Upper lobe of left lung (tissue), 6 donors: ENCODE measurements around the gene PIAS4. TPM values are rescaled to one million over a fixed set of nuclear protein-coding genes. Genes with fewer than 3 reads are reported as not detected.

Experiments
- ATAC-seq, 2 donors: fragments of 200-7000 bp; cut with Tn5 transposase; one replicate each; pipeline ENCODE4 v1.9.1; 2022; ENCODE audit warnings: mild to moderate bottlenecking in 2 of 2, moderate library complexity in 2 of 2; ENCODE audit not compliant: low FRiP score in 2 of 2
- DNase-seq, 2 donors: peaks; one replicate each; pipeline ENCODE4 v3.0.0-alpha.2; 2019 to 2020
- H3K27ac ChIP-seq, 4 donors: fragments of 200-600 bp; sonication (generic); one replicate each; pipeline ENCODE4 v1.5.1; 2016 to 2019
- H3K27me3 ChIP-seq, 4 donors: fragments of 200-600 bp; sonication (generic); one replicate each; pipeline ENCODE4 v1.5.1; 2017 to 2019
- H3K36me3 ChIP-seq, 4 donors: fragments of 200-600 bp; sonication (generic); one replicate each; pipeline ENCODE4 v1.5.1; 2016 to 2019
- H3K4me1 ChIP-seq, 4 donors: fragments of 200-600 bp; sonication (generic); one replicate each; pipeline ENCODE4 v1.5.1; 2018 to 2019
- H3K4me3 ChIP-seq, 4 donors: fragments of 200-600 bp; sonication (generic); one replicate each; pipeline ENCODE4 v1.5.1; 2017 to 2019; ENCODE audit warnings: mild to moderate bottlenecking in 2 of 4, moderate library complexity in 1 of 4
- H3K9me3 ChIP-seq, 4 donors: fragments of 200-600 bp; sonication (generic); one replicate each; pipeline ENCODE4 v1.5.1; 2018 to 2019
- EP300 ChIP-seq, 4 donors: sonication (generic); formaldehyde crosslinking; IDR thresholded peaks; one replicate each; pipeline ENCODE4 v1.5.1; 2017; ENCODE audit warnings: antibody characterized with exemption in 4 of 4, control low read depth in 2 of 4
- POLR2A ChIP-seq, 4 donors: fragments of 450-650 bp; IDR thresholded peaks; one replicate each; pipeline ENCODE4 v1.5.1; 2016 to 2017; ENCODE audit warnings: antibody characterized with exemption in 4 of 4, mild to moderate bottlenecking in 2 of 4
- POLR2AphosphoS5 ChIP-seq, 2 donors: sonication (generic); formaldehyde crosslinking; IDR thresholded peaks; one replicate each; pipeline ENCODE4 v1.5.1; 2017; ENCODE audit warnings: antibody characterized with exemption in 2 of 2
- WGBS, 2 donors: methylation state at CpG; one replicate each; pipeline ENCODE4 v1.1.5; 2017 to 2018; 5-methylcytosine and 5-hydroxymethylcytosine counted together
- total RNA-seq, 6 donors: library from RNA; depleted of rRNA in 4 of 6; stranded (reverse); fragments of >200 nt in 4 of 6; gene quantifications; one replicate each; pipeline versions ENCODE4 v1.1.0 to v1.2.1, GENCODE V29; 2016 to 2021
- TF ChIP-seq, protein P1 (sequence below), 6 experiments: fragments of 450-650 bp in 4 of 6; fragments of 200-600 bp in 2 of 6; sonication (generic) in 2 of 6; IDR thresholded peaks; one replicate each; pipeline ENCODE4 v1.5.1; 2016 to 2019; ENCODE audit warnings: antibody characterized with exemption in 6 of 6
- donor health status: DM: no; HTN: no; CAD: no; lungs with moderate emphysema.
- donor health status: DM: no; HTN: yes; CAD: no; lungs with severe emphysema.

Gene PIAS4
- total RNA-seq, 6 donors from 2014 or later, result 13.7 to 53.4 (median 21.9) TPM

DNA sequence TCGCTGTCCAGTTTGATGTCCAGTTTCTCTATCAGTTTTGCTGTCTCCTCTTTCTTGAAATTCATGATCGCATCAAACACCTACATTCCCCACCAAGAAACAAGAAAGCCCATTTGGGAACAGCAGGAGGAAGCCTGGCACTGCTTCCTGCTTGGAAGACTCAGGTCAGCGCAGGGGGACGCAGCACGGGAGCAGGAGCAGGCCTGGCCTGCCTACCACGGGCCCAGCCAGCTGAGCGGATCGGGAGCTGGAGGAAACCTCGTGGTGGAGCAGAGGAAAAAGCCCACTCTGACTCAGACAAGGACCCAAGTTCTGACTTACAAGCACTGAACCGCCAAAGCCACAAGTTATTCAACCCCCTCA lies 26.2 kb upstream of the PIAS4 start:
- Histone ChIP-seq H3K36me3 (peaks cover 72 to 81% (median 79%) of the 10 kb centered on the region in 4 donors), H3K4me1 (peaks cover 22 to 45% (median 28%) of the 10 kb centered on the region in 4 donors), H3K9me3 (no peaks in the 10 kb centered on the region), H3K4me3 (no peak overlapping the region), H3K27me3 (no peaks in the 10 kb centered on the region), H3K27ac (peak overlapping the region in 1 of 4 donors; percentile 3)
- WGBS, 2 donors, result 92 to 100% methylated on average over 5 to 10 of the region's 10 CpGs
- no peak for ATAC-seq
- DNase-seq, result no peak
- no peak for TF ChIP-seq EP300 (IDR thresholded peaks at IDR 0.05)
- TF ChIP-seq POLR2A (IDR thresholded peaks at IDR 0.05), result no peak
- TF ChIP-seq, protein P1, sequence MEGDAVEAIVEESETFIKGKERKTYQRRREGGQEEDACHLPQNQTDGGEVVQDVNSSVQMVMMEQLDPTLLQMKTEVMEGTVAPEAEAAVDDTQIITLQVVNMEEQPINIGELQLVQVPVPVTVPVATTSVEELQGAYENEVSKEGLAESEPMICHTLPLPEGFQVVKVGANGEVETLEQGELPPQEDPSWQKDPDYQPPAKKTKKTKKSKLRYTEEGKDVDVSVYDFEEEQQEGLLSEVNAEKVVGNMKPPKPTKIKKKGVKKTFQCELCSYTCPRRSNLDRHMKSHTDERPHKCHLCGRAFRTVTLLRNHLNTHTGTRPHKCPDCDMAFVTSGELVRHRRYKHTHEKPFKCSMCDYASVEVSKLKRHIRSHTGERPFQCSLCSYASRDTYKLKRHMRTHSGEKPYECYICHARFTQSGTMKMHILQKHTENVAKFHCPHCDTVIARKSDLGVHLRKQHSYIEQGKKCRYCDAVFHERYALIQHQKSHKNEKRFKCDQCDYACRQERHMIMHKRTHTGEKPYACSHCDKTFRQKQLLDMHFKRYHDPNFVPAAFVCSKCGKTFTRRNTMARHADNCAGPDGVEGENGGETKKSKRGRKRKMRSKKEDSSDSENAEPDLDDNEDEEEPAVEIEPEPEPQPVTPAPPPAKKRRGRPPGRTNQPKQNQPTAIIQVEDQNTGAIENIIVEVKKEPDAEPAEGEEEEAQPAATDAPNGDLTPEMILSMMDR (IDR thresholded peaks at IDR 0.05), result no peak
- TF ChIP-seq POLR2AphosphoS5 (IDR thresholded peaks at IDR 0.05), result no peak

DNA sequence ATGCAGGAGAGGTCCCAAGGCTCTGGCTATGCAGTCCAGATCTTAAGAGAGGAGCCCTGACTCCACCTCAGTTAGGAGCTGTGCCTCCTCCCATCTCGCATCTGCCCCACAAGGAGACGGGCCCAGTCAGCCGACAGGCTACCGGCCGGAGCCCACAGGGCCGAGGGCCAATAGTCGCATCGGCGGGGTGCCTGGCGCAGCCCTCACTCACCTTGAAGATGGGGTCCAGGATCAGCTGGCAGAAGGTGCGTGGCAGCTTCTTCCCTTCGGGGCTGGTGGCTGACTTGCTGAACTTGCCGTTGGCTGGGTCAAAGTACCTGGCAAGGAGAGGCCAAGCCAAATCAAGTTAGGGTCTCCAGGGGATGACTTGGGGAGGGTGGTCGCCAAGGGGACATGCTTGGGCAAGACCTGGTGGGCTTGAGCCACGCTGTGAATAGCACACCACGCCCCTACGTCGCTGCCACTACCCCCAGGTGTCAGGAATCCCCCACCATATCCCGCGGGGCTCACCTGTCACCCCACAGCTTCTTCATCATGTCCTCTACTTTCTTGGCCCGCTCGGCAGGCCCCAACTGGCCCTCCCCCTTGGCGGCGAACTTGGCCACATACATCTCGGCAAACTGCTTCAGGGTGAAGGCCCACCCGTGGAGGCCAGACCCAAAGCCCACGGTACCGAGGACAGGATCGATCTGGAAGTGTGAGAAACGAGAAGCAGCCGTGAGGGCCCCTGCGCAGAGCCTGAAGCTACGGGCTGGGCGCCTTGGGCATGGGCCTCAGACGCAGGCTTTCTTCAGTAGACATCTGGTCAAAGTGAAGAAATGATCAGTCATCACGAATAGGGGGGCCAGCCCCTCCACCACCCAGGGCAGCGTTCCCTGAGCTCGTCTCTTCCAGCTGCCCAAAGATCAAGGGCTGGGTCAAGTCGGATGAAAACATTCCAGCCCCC lies 25.5 kb upstream of the PIAS4 start:
- Histone ChIP-seq H3K9me3 (no peaks in the 10 kb centered on the region), H3K27ac (peak overlapping the region in 1 of 4 donors; percentile 3), H3K4me3 (no peak overlapping the region), H3K4me1 (peaks cover 29 to 52% (median 35%) of the 10 kb centered on the region in 4 donors), H3K27me3 (no peaks in the 10 kb centered on the region), H3K36me3 (peaks cover 65 to 75% (median 72%) of the 10 kb centered on the region in 4 donors)
- no peak for TF ChIP-seq EP300 (IDR thresholded peaks at IDR 0.05)
- DNase-seq, result peak in 1 of 2 donors; percentile 68
- ATAC-seq, result no peak
- WGBS, 2 donors, result 88 to 93% methylated on average over 26 to 39 of the region's 39 CpGs

DNA sequence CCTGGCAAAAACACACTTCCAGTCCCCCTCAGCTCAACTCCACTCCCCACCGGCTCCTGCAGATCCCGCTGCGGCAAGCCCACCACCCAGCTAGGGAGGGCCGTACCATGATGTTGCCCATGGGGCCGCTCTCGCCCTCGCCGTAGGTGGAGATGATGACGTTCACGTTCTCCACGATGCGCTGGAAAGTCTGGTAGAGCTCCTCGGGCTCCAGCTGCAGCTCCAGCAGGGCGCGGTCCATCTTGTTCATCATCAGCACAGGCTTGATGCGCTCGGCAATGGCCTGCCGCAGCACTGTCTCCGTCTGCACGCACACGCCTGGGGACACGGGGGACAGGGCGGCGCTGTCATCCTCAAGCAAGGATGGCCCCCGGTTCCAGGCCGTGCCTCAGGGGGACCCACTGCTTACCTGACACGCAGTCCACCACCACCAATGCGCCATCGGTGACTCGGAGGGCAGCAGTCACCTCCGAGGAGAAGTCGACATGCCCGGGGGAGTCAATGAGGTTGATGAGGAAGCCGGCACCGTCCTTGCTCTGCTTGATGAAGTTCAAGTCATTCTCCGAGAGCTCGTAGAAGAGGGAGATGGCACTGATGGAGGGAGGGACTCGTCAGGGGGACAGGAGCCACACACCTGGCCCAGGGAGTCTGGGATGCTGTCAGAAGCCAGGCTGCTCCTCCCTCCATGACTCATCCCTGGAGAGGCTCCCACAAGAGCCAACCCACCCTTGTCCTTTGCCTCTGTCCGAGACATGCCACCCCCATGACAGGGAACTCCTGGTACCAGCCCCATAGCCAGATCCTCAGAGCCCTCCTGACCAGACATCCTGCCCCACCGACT lies 24.6 kb upstream of the PIAS4 start:
- WGBS, 2 donors, result 88 to 90% methylated on average over 21 to 40 of the region's 40 CpGs
- DNase-seq, result peak in 1 of 2 donors; percentile 73
- Histone ChIP-seq H3K36me3 (peaks cover 58 to 66% (median 63%) of the 10 kb centered on the region in 4 donors), H3K4me3 (peak overlapping the region in 1 of 4 donors; percentile 73), H3K4me1 (peaks cover 37 to 61% (median 42%) of the 10 kb centered on the region in 4 donors), H3K27me3 (no peaks in the 10 kb centered on the region), H3K27ac (peak overlapping the region in 1 of 4 donors; percentile 98), H3K9me3 (no peaks in the 10 kb centered on the region)
- TF ChIP-seq POLR2A (IDR thresholded peaks at IDR 0.05), result no peak
- TF ChIP-seq EP300 (IDR thresholded peaks at IDR 0.05), result no peak
- TF ChIP-seq POLR2AphosphoS5 (IDR thresholded peaks at IDR 0.05), result no peak
- TF ChIP-seq, protein P1 (IDR thresholded peaks at IDR 0.05), result no peak
- no peak for ATAC-seq

DNA sequence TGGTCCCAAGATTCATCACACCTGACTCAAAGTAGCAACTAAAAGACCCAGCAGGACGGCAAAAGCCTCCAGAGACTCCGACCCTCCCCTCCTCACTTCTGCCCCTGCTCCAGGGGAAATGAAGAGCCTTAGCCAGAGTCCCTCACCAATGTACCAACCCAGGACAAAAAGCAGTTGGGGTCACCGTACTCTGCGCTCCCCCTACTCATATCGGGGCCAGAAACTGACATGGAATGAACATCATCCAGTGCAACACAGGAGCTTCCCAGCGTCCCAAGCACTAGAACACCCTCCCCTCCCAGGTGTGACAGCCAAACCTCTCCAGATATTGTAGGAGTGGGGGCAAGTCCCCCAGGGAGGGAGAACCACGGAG lies 24.0 kb upstream of the PIAS4 start:
- ATAC-seq (no peak), DNase-seq (no peak)
- Histone ChIP-seq H3K27me3 (no peaks in the 10 kb centered on the region), H3K27ac (peak overlapping the region; percentile 90 to 98 (median 94)), H3K4me3 (peak overlapping the region; percentile 73 to 91 (median 86)), H3K4me1 (peaks cover 39 to 66% (median 42%) of the 10 kb centered on the region in 4 donors), H3K36me3 (peaks cover 53 to 60% (median 57%) of the 10 kb centered on the region in 4 donors), H3K9me3 (no peaks in the 10 kb centered on the region)
- TF ChIP-seq POLR2AphosphoS5 (IDR thresholded peaks at IDR 0.05), result no peak
- WGBS, 2 donors, result 73 to 78% methylated on average over 6 to 7 of the region's 7 CpGs

DNA sequence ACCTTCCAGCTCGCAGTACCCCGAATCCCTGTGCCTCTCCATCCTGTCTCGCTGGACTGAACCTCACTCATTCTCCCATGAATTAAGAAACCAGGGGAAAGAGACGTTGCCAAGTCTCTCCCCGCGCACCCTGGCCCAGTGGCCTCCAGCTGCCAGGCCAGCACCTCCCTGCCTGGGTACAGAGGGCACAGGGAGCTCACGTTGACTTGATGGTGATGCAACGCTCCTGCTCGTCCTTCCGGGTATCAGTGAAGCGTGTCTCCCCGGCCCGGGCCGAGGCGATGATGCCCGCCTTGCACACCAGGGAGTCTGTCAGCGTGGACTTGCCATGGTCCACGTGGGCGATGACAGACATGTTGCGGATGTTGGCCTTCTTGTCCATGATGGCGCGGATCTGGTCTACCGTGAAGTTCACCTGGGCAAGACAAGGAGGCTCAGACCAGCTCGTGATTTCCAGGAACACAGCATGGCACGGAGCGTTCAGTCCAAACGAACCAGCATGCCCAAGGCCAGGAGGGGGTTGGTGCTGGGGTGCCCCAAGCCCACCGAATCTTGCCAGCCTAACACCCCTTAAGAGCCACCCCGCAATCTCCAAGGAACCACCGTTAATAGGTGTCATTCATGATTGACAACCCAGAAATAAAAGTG lies 23.5 kb upstream of the PIAS4 start:
- DNase-seq (peak in 1 of 2 donors; percentile 87), ATAC-seq (no peak)
- Histone ChIP-seq H3K4me3 (peak overlapping the region; percentile 73 to 91 (median 86)), H3K27ac (peak overlapping the region; percentile 90 to 98 (median 94)), H3K4me1 (peaks cover 39 to 66% (median 42%) of the 10 kb centered on the region in 4 donors), H3K36me3 (peaks cover 48 to 54% (median 51%) of the 10 kb centered on the region in 4 donors), H3K9me3 (no peaks in the 10 kb centered on the region), H3K27me3 (no peaks in the 10 kb centered on the region)
- TF ChIP-seq, protein P1 (IDR thresholded peaks at IDR 0.05), result no peak
- TF ChIP-seq EP300 (IDR thresholded peaks at IDR 0.05), result no peak
- TF ChIP-seq POLR2AphosphoS5 (IDR thresholded peaks at IDR 0.05), result peak in 1 of 2 donors; percentile 45
- TF ChIP-seq POLR2A (IDR thresholded peaks at IDR 0.05), result no peak
- 33 to 44% methylated on average over 12 to 16 of the region's 30 CpGs for WGBS, 2 donors
